SK-MEL-5 (cell line): ENCODE measurements around the gene ELOVL7. TPM values are rescaled to one million over a fixed set of nuclear protein-coding genes. Genes with fewer than 3 reads are reported as not detected.
"Not testable (repeated sequence)": the region's sequence is repeated elsewhere in the genome, so short reads cannot be mapped to it uniquely, and the experiment has no call there.

Experiments
- DNase-seq: peaks from one replicate; pipeline ENCODE4 v3.0.0-alpha.2; 2016; ENCODE audit warnings: low read depth, low spot score
- in situ Hi-C: cut with HindIII; loops from 2 replicates; pipeline ENCODE4 v1.10.0; 2016; ENCODE audit warnings: low sequenced_read_pairs, high pct_unique_total_duplicates, low pct_unique_long_range_greater_than_20kb
- total RNA-seq: library from RNA; depleted of rRNA; stranded (reverse); fragments of >200 nt; shearing (Covaris generic); gene quantifications from 2 replicates; pipeline ENCODE4 v1.2.3, GENCODE V29; 2014

The ELOVL7 gene
- total RNA-seq, 1 experiment from 2014 or later: 5.4 TPM

GRCh38 chr5:60809891-60810425 lies 34.1 kb downstream of the ELOVL7 start:
- no peak for DNase-seq

GRCh38 chr5:60806591-60807243 lies 37.4 kb downstream of the ELOVL7 start:
- in situ Hi-C loops: no loop called here
- no peak for DNase-seq

More at GRCh38 chr5:60809891-60810425, 34.1 kb downstream of the ELOVL7 start:
- in situ Hi-C loops: no loop called here

GRCh38 chr5:60805463-60805862 lies 38.6 kb downstream of the ELOVL7 start:
- no peak for DNase-seq
- in situ Hi-C loops: no loop called here

GRCh38 chr5:60803712-60804111 lies 40.4 kb downstream of the ELOVL7 start:
- in situ Hi-C loops: no loop called here
- DNase-seq: no peak

- in situ Hi-C loops: no loop called here
- peak; percentile 51 for DNase-seq
These were observed 41.1 kb downstream of the ELOVL7 start for GRCh38 chr5:60802986-60803385.

GRCh38 chr5:60802226-60802625 lies 41.8 kb downstream of the ELOVL7 start:
- in situ Hi-C loops: no loop called here
- no peak for DNase-seq

GRCh38 chr5:60797482-60798153 lies 46.5 kb downstream of the ELOVL7 start:
- in situ Hi-C loops: no loop called here
- DNase-seq: no peak

- in situ Hi-C loops, DNase-seq: not testable (repeated sequence)
These were observed 48.6 kb downstream of the ELOVL7 start for GRCh38 chr5:60795424-60795950.

- in situ Hi-C loops: no loop called here
- peak; percentile 5 for DNase-seq
These were observed 49.4 kb downstream of the ELOVL7 start for GRCh38 chr5:60794691-60795090.

GRCh38 chr5:60792438-60792837 lies 51.6 kb downstream of the ELOVL7 start:
- in situ Hi-C loops: no loop called here
- DNase-seq: no peak

GRCh38 chr5:60789551-60789950 lies 54.5 kb downstream of the ELOVL7 start:
- no peak for DNase-seq
- in situ Hi-C loops: no loop called here

- in situ Hi-C loops: no loop called here
These were observed 55.1 kb downstream of the ELOVL7 start for GRCh38 chr5:60788863-60789513.

GRCh38 chr5:60779466-60779865 lies 64.6 kb downstream of the ELOVL7 start:
- no peak for DNase-seq
- in situ Hi-C loops: no loop called here

More at GRCh38 chr5:60788863-60789513, 55.1 kb downstream of the ELOVL7 start:
- no peak for DNase-seq

GRCh38 chr5:60776343-60776742 lies 67.7 kb downstream of the ELOVL7 start:
- no peak for DNase-seq
- in situ Hi-C loops: no loop called here

GRCh38 chr5:60765019-60765709 lies 78.9 kb downstream of the ELOVL7 start:
- DNase-seq: no peak

GRCh38 chr5:60763061-60763460 lies 81.0 kb downstream of the ELOVL7 start:
- DNase-seq: no peak
- in situ Hi-C loops: no loop called here

More at GRCh38 chr5:60765019-60765709, 78.9 kb downstream of the ELOVL7 start:
- in situ Hi-C loops: no loop called here

GRCh38 chr5:60754495-60754894 lies 89.6 kb downstream of the ELOVL7 start:
- in situ Hi-C loops: no loop called here
- no peak for DNase-seq

GRCh38 chr5:60744682-60745081 lies 99.4 kb downstream of the ELOVL7 start:
- in situ Hi-C loops: no loop called here
- DNase-seq: no peak
